GM12878 (cell line): ENCODE measurements around the gene TOB1. TPM values are rescaled to one million over a fixed set of nuclear protein-coding genes. Genes with fewer than 3 reads are reported as not detected.

ENCODE experiments used
- ATAC-seq: fragments of 200-7000 bp; cut with Tn5 transposase; 3 replicates; pipeline ENCODE4 v1.9.1; 2020; ENCODE audit warnings: mild to moderate bottlenecking, moderate library complexity
- BruUV-seq: library from RNA; stranded (reverse); fragments of 400-500 nt; replicated peaks from 2 replicates; lab custom pipeline; 2021; lab: Mats Ljungman, UMichigan
- CTCF ChIA-PET: fragments of 300-600 bp; sonication (Branson Sonifier 250); formaldehyde crosslinking; extraction: SDS; loops from one replicate; lab custom pipeline; 2021; ENCODE audit warnings: inconsistent platforms; lab: Yijun Ruan, JAX
- POLR2A ChIA-PET: fragments of 350-600 bp; formaldehyde crosslinking; extraction: SDS; loops from one replicate; lab custom pipeline; 2021; ENCODE audit warnings: inconsistent platforms; lab: Charles Lee
- RAD21 ChIA-PET: fragments of 300-600 bp; sonication (Branson Sonifier 250); formaldehyde crosslinking; loops from one replicate; lab custom pipeline; 2023; ENCODE audit warnings: antibody characterized with exemption; ENCODE audit not compliant: unreplicated experiment; lab: Charles Lee
- SMC1A ChIA-PET: fragments of 300-600 bp; sonication (Branson Sonifier 250); formaldehyde crosslinking; loops from one replicate; lab custom pipeline; 2023; ENCODE audit not compliant: unreplicated experiment, uncharacterized antibody; lab: Charles Lee
- DNase-seq: peaks from one replicate; pipeline ENCODE4 v3.0.0-alpha.2; 2011; ENCODE audit warnings: low read depth, low spot score
- FAIRE-seq: peaks from 3 replicates; lab custom pipeline; 2011; peaks lifted over from hg19 to GRCh38; lab: Jason Lieb, UNC
- H2AFZ ChIP-seq: 2 replicates; pipeline ENCODE4 v1.6.0; 2011; ENCODE audit warnings: low read depth, low read length, control low read depth; ENCODE audit not compliant: control insufficient read depth
- H3K27ac ChIP-seq: 2 replicates; pipeline ENCODE4 v1.5.1; 2011; ENCODE audit warnings: control low read depth; ENCODE audit not compliant: control insufficient read depth, insufficient read depth
- H3K27me3 ChIP-seq, 2 experiments: replicated peaks in 1 of 2; 2 replicates each; pipeline versions ENCODE4 v1.6.0 to v1.6.1; 2011; ENCODE audit warnings: low read length in 1 of 2; ENCODE audit not compliant: control insufficient read depth in 2 of 2, insufficient read depth in 2 of 2
- H3K36me3 ChIP-seq, 2 experiments: 2 replicates each; pipeline ENCODE4 v1.5.1; 2011; ENCODE audit warnings: low read length in 1 of 2; ENCODE audit not compliant: control insufficient read depth in 2 of 2, insufficient read depth in 2 of 2
- H3K4me1 ChIP-seq: 2 replicates; pipeline ENCODE4 v1.6.1; 2011; ENCODE audit warnings: mild to moderate bottlenecking, low read length, moderate library complexity, mixed read lengths; ENCODE audit not compliant: control insufficient read depth, insufficient read depth
- H3K4me2 ChIP-seq: 2 replicates; pipeline ENCODE4 v1.6.0; 2011; ENCODE audit warnings: control low read depth; ENCODE audit not compliant: control insufficient read depth, insufficient read depth
- H3K4me3 ChIP-seq: fragments of 200-600 bp; sonication (generic); 2 replicates; pipeline ENCODE4 v1.5.1; 2016
- H3K79me2 ChIP-seq: 2 replicates; pipeline ENCODE4 v1.6.0; 2011; ENCODE audit warnings: low read length; ENCODE audit not compliant: control insufficient read depth, insufficient read depth
- H3K9ac ChIP-seq: 2 replicates; pipeline ENCODE4 v1.8.0; 2011; ENCODE audit warnings: low read length, control low read depth, mixed read lengths; ENCODE audit not compliant: control insufficient read depth, insufficient read depth
- H3K9me3 ChIP-seq: replicated peaks from 3 replicates; pipeline ENCODE4 v1.5.1; 2011; ENCODE audit warnings: mild to moderate bottlenecking, low read length; ENCODE audit not compliant: control insufficient read depth, insufficient read depth
- H4K20me1 ChIP-seq: 2 replicates; pipeline ENCODE4 v1.6.0; 2011; ENCODE audit not compliant: control insufficient read depth, insufficient read depth
- KAT2A ChIP-seq: conservative IDR thresholded peaks from 2 replicates; pipeline ENCODE4 v1.6.1; 2011; ENCODE audit warnings: low read depth, low read length; ENCODE audit not compliant: control insufficient read depth
- NFYB ChIP-seq: IDR thresholded peaks from 2 replicates; pipeline ENCODE4 v1.6.1; 2011; ENCODE audit warnings: low read depth, mild to moderate bottlenecking, low read length, improper control_type of control experiment, moderate library complexity; ENCODE audit not compliant: insufficient read depth
- SIN3A ChIP-seq: IDR thresholded peaks from 2 replicates; pipeline ENCODE4 v1.6.1; 2012; ENCODE audit warnings: low read depth, low read length, improper control_type of control experiment
- WGBS: methylation state at CpG from one replicate; pipeline ENCODE4 v1.1.6; 2016; ENCODE audit warnings: low lambda C conversion rate; ENCODE audit not compliant: insufficient replicate concordance, insufficient coverage; ENCODE audit errors: missing lambda C conversion rate; 5-methylcytosine and 5-hydroxymethylcytosine counted together
- in situ Hi-C: fragments of 300-500 bp; cut with MboI; formaldehyde crosslinking; loops from 9 replicates; pipeline ENCODE4 v1.14.3; 2018; ENCODE audit warnings: mixed read lengths
- intact Hi-C: fragments of 100-400 bp; cut with micrococcal nuclease; formaldehyde crosslinking; loops from one replicate; pipeline ENCODE4 v1.14.2; 2022; ENCODE audit not compliant: unreplicated experiment
- polyA plus RNA-seq, 11 experiments: library from polyadenylated mRNA; depleted of rRNA in 4 of 11; unstranded in 6 of 11; stranded (reverse) in 5 of 11; fragments of >200 nt; fragmentation: Nextera tagmentation in 4 of 11; fragmentation: Illumina TruSeq in 1 of 11; extraction: Ambion mirVana in 4 of 11; extraction: Trizol in 1 of 11; gene quantifications; 1 replicate in 1 of 11; 2 replicates in 10 of 11; pipeline versions ENCODE4 v1.2.1 to v1.2.3, GENCODE V29; 2011 to 2016; ENCODE audit warnings: inconsistent platforms in 2 of 11, missing spikeins in 2 of 11, low read depth in 1 of 11
- total RNA-seq, 4 experiments: library from RNA; depleted of rRNA in 3 of 4; stranded (reverse); fragments of >200 nt in 3 of 4; fragmentation: Illumina TruSeq in 1 of 4; extraction: Trizol in 1 of 4; gene quantifications; 2 replicates each; pipeline versions ENCODE4 v1.2.1 to v1.2.3, GENCODE V29; 2013 to 2021
- TF ChIP-seq, protein P1 (sequence below): IDR thresholded peaks from 2 replicates; pipeline ENCODE4 v1.6.1; 2011; ENCODE audit warnings: borderline replicate concordance, low read depth, mild to moderate bottlenecking, moderate library complexity, mixed read lengths, low read length; ENCODE audit not compliant: insufficient read depth; ENCODE audit errors: extremely low read length
- TF ChIP-seq, protein P2 (sequence below): IDR thresholded peaks from 2 replicates; pipeline ENCODE4 v1.6.1; 2011; ENCODE audit warnings: low read depth, low read length, improper control_type of control experiment, borderline replicate concordance
- TF ChIP-seq, protein P3 (sequence below): fragments of 450-650 bp; IDR thresholded peaks from 2 replicates; pipeline ENCODE4 v1.6.1; 2018; ENCODE audit warnings: borderline replicate concordance, mild to moderate bottlenecking; ENCODE audit not compliant: partially characterized antibody
- TF ChIP-seq, protein P4 (sequence below): IDR thresholded peaks from 2 replicates; pipeline ENCODE4 v1.6.1; 2012; ENCODE audit warnings: mild to moderate bottlenecking, low read depth, low read length

TOB1 gene
- total and polyA plus RNA-seq, 10 of the 15 experiments (the other 5 are each of a cell fraction or from before 2014, with no cell fraction given): 5.0 to 32.4 (median 13.7) TPM

DNA sequence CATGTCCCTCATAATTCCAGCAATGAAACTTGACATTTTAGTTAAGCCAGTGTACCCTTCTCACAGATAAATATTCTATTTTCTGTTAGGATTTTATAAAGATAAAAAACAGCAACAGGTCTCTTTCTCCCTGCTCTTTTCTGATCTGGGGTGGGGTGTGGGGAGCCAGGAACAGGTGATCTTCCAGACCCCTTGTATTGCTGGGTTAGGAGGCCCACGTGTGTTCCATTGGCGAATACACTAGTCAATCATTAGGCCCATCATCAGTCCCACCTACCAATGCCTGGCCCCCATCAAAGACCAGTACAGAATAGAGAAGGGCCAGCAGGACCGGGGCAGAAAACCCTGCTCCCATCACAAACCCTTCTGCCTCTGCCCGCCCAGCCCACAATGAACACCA is 40.3 kb upstream of the TOB1 start:
- no peak overlapping the region for H3K9ac ChIP-seq
- no peaks in the 10 kb centered on the region for H3K36me3 ChIP-seq
- ATAC-seq (no peak), DNase-seq (no peak)
- H3K9me3 ChIP-seq: no peaks in the 10 kb centered on the region
- H3K27me3 ChIP-seq: no peaks in the 10 kb centered on the region; a peak in 1 of 4 replicates
- H3K79me2 ChIP-seq: no peaks in the 10 kb centered on the region
- H3K27ac ChIP-seq: no peak overlapping the region
- 65% methylated on average over 4 of the region's 4 CpGs for WGBS
- peak; percentile 38; the same call in 1 of the 2 replicates for TF ChIP-seq NFYB
- no peak for TF ChIP-seq SIN3A
- TF ChIP-seq, all 136 proteins: peak for 1
- ChIA-PET CTCF (interaction anchor here (1.7 kb wide), 1 partner anchor 53 kb away, joined by 6 read pairs; no protein-coding TSS in a partner anchor), RAD21 (interaction anchor here (1.1 kb wide), 1 partner anchor 40 kb away, joined by 3 read pairs; no protein-coding TSS in a partner anchor), POLR2A (interaction anchor here (1.4 kb wide), 1 partner anchor 40 kb away, joined by 7 read pairs; the partner anchor contains the start of gene TOB1), SMC1A (no interaction called here)
- Histone ChIP-seq H3K4me3 (no peak overlapping the region), H4K20me1 (no peaks in the 10 kb centered on the region), H3K4me2 (no peak overlapping the region), H3K4me1 (peaks cover 13% of the 10 kb centered on the region), H2AFZ (no peak overlapping the region)
- no TSS peak for BruUV-seq
- in situ Hi-C loops (no loop called here), intact Hi-C loops (no loop called here)
- no peak for FAIRE-seq

DNA sequence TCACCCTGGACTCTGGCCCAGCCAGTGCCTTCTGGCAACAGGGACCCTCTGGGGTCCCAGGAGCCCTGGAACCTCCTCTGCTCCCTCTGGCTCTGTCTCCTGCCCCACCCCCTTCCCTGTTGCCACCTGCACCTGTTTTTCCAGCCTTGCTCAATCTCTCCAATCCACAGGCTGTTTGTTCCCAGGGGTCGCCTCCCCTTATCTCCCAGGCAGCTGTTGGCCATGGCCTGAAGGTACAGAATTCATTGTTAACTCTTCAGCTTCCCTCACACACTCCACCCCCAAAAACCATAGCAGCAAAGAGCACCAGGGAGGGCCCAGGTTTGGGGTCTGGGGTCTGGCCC is 39.3 kb upstream of the TOB1 start:
- no peaks in the 10 kb centered on the region for H3K79me2 ChIP-seq
- FAIRE-seq: no peak
- H3K4me3 ChIP-seq: no peak overlapping the region
- ChIA-PET SMC1A (no interaction called here), POLR2A (interaction anchor here (1.4 kb wide), 1 partner anchor 39 kb away, joined by 7 read pairs; the partner anchor contains the start of gene TOB1), RAD21 (interaction anchor here (1.0 to 1.1 kb wide), 2 partner anchors 39 to 46 kb away, joined by 3 read pairs; no protein-coding TSS in a partner anchor), CTCF (interaction anchor here (0.5 to 1.7 kb wide), 3 partner anchors 32 to 254 kb away, joined by 3 to 6 read pairs (median 3); no protein-coding TSS in a partner anchor)
- H3K36me3 ChIP-seq: no peaks in the 10 kb centered on the region
- BruUV-seq: no TSS peak
- intact Hi-C loops (no loop called here), in situ Hi-C loops (no loop called here)
- WGBS: 40% methylated on average over 1 of the region's 1 CpG
- no peak for DNase-seq
- H3K9ac ChIP-seq: no peak overlapping the region
- no peak overlapping the region for H3K27ac ChIP-seq
- no peaks in the 10 kb centered on the region for H4K20me1 ChIP-seq
- H3K27me3 ChIP-seq: no peaks in the 10 kb centered on the region; a peak in 1 of 4 replicates
- H3K4me1 ChIP-seq: peaks cover 13% of the 10 kb centered on the region
- H3K4me2 ChIP-seq: no peak overlapping the region
- H2AFZ ChIP-seq: no peak overlapping the region
- no peak for ATAC-seq
- no peaks in the 10 kb centered on the region for H3K9me3 ChIP-seq
- TF ChIP-seq, protein P1, sequence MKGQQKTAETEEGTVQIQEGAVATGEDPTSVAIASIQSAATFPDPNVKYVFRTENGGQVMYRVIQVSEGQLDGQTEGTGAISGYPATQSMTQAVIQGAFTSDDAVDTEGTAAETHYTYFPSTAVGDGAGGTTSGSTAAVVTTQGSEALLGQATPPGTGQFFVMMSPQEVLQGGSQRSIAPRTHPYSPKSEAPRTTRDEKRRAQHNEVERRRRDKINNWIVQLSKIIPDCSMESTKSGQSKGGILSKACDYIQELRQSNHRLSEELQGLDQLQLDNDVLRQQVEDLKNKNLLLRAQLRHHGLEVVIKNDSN: no peak
- TF ChIP-seq, protein P2, sequence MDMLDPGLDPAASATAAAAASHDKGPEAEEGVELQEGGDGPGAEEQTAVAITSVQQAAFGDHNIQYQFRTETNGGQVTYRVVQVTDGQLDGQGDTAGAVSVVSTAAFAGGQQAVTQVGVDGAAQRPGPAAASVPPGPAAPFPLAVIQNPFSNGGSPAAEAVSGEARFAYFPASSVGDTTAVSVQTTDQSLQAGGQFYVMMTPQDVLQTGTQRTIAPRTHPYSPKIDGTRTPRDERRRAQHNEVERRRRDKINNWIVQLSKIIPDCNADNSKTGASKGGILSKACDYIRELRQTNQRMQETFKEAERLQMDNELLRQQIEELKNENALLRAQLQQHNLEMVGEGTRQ: no peak
- TF ChIP-seq, protein P3, sequence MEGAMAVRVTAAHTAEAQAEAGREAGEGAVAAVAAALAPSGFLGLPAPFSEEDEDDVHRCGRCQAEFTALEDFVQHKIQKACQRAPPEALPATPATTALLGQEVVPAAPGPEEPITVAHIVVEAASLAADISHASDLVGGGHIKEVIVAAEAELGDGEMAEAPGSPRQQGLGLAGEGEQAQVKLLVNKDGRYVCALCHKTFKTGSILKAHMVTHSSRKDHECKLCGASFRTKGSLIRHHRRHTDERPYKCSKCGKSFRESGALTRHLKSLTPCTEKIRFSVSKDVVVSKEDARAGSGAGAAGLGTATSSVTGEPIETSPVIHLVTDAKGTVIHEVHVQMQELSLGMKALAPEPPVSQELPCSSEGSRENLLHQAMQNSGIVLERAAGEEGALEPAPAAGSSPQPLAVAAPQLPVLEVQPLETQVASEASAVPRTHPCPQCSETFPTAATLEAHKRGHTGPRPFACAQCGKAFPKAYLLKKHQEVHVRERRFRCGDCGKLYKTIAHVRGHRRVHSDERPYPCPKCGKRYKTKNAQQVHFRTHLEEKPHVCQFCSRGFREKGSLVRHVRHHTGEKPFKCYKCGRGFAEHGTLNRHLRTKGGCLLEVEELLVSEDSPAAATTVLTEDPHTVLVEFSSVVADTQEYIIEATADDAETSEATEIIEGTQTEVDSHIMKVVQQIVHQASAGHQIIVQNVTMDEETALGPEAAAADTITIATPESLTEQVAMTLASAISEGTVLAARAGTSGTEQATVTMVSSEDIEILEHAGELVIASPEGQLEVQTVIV: no peak
- no peak for TF ChIP-seq KAT2A
- TF ChIP-seq, protein P4, sequence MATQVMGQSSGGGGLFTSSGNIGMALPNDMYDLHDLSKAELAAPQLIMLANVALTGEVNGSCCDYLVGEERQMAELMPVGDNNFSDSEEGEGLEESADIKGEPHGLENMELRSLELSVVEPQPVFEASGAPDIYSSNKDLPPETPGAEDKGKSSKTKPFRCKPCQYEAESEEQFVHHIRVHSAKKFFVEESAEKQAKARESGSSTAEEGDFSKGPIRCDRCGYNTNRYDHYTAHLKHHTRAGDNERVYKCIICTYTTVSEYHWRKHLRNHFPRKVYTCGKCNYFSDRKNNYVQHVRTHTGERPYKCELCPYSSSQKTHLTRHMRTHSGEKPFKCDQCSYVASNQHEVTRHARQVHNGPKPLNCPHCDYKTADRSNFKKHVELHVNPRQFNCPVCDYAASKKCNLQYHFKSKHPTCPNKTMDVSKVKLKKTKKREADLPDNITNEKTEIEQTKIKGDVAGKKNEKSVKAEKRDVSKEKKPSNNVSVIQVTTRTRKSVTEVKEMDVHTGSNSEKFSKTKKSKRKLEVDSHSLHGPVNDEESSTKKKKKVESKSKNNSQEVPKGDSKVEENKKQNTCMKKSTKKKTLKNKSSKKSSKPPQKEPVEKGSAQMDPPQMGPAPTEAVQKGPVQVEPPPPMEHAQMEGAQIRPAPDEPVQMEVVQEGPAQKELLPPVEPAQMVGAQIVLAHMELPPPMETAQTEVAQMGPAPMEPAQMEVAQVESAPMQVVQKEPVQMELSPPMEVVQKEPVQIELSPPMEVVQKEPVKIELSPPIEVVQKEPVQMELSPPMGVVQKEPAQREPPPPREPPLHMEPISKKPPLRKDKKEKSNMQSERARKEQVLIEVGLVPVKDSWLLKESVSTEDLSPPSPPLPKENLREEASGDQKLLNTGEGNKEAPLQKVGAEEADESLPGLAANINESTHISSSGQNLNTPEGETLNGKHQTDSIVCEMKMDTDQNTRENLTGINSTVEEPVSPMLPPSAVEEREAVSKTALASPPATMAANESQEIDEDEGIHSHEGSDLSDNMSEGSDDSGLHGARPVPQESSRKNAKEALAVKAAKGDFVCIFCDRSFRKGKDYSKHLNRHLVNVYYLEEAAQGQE: no peak
